ENCODE data around the gene RGPD3. TPM values are rescaled to one million over a fixed set of nuclear protein-coding genes. Genes with fewer than 3 reads are reported as not detected.

RGPD3 gene
- total and polyA plus RNA-seq, 2 donors (not counting 1 experiment from before 2014, with no cell fraction given) = 0.12 to 0.17 TPM

GRCh38 chr2:106344302-106344701, 123.9 kb downstream of the RGPD3 start:
- no peaks in the 10 kb centered on the region for H3K79me2 ChIP-seq (ENCODE audit: control insufficient read depth, insufficient read depth, low read length)

GRCh38 chr2:106343274-106343673, 124.9 kb downstream of the RGPD3 start:
- no peak overlapping the region for H3K4me3 ChIP-seq (replicated peaks in 1 of 4; ENCODE audit: control extremely low read depth in 1 of 4, insufficient read depth in 1 of 4, low read depth in 3 of 4, low read length in 4 of 4)
- no peak overlapping the region for H3K9ac ChIP-seq (ENCODE audit: insufficient read depth, low read length)
- no peaks in the 10 kb centered on the region for H3K4me1 ChIP-seq (ENCODE audit: control insufficient read depth, extremely low read depth, insufficient read depth, low read length)
- H2AFZ ChIP-seq (ENCODE audit: low read length) = no peak overlapping the region
- no peaks in the 10 kb centered on the region for H3K36me3 ChIP-seq (ENCODE audit: control insufficient read depth, insufficient read depth, low read length)
- H3K9me3 ChIP-seq (ENCODE audit: control insufficient read depth, insufficient read depth, low read depth, low read length) = no peaks in the 10 kb centered on the region
- DNase-seq (ENCODE audit: low read depth in 2 of 2) = no peak
- no peak overlapping the region for H3K27ac ChIP-seq (ENCODE audit: insufficient read depth, low read length)
- no peak overlapping the region for H3K4me2 ChIP-seq (ENCODE audit: extremely low read depth, insufficient read depth, low read length)
- TF ChIP-seq CTCF (conservative IDR thresholded peaks at IDR 0.05 in 1 of 2, IDR thresholded peaks at IDR 0.05 in 1 of 2; ENCODE audit: low read depth in 1 of 2, low read length in 2 of 2) = no peak
- TF ChIP-seq EZH2 (IDR thresholded peaks at IDR 0.05; ENCODE audit: low read length, missing control alignments) = no peak
- no peaks in the 10 kb centered on the region for H4K20me1 ChIP-seq (ENCODE audit: control insufficient read depth, extremely low read depth, insufficient read depth, low read length)
- no peaks in the 10 kb centered on the region for H3K27me3 ChIP-seq (ENCODE audit: control insufficient read depth, insufficient read depth, low read length)
- H3K79me2 ChIP-seq (ENCODE audit: control insufficient read depth, insufficient read depth, low read length) = no peaks in the 10 kb centered on the region

More at GRCh38 chr2:106344302-106344701, 123.9 kb downstream of the RGPD3 start:
- H3K9me3 ChIP-seq (ENCODE audit: control insufficient read depth, insufficient read depth, low read depth, low read length) = no peaks in the 10 kb centered on the region
- H2AFZ ChIP-seq (ENCODE audit: low read length) = no peak overlapping the region
- H3K4me2 ChIP-seq (ENCODE audit: extremely low read depth, insufficient read depth, low read length) = no peak overlapping the region
- DNase-seq (ENCODE audit: low read depth in 2 of 2) = no peak
- H3K4me1 ChIP-seq (ENCODE audit: control insufficient read depth, extremely low read depth, insufficient read depth, low read length) = no peaks in the 10 kb centered on the region
- H3K27ac ChIP-seq (ENCODE audit: insufficient read depth, low read length) = no peak overlapping the region
- no peaks in the 10 kb centered on the region for H4K20me1 ChIP-seq (ENCODE audit: control insufficient read depth, extremely low read depth, insufficient read depth, low read length)
- no peaks in the 10 kb centered on the region for H3K36me3 ChIP-seq (ENCODE audit: control insufficient read depth, insufficient read depth, low read length)
- H3K27me3 ChIP-seq (ENCODE audit: control insufficient read depth, insufficient read depth, low read length) = no peaks in the 10 kb centered on the region
- H3K4me3 ChIP-seq (replicated peaks in 1 of 4; ENCODE audit: control extremely low read depth in 1 of 4, insufficient read depth in 1 of 4, low read depth in 3 of 4, low read length in 4 of 4) = no peak overlapping the region
- no peak for TF ChIP-seq CTCF (conservative IDR thresholded peaks at IDR 0.05 in 1 of 2, IDR thresholded peaks at IDR 0.05 in 1 of 2; ENCODE audit: low read depth in 1 of 2, low read length in 2 of 2)
- TF ChIP-seq EZH2 (IDR thresholded peaks at IDR 0.05; ENCODE audit: low read length, missing control alignments) = no peak
- no peak overlapping the region for H3K9ac ChIP-seq (ENCODE audit: insufficient read depth, low read length)

GRCh38 chr2:106342831-106343251, 125.4 kb downstream of the RGPD3 start:
- Histone ChIP-seq H3K9me3 (ENCODE audit: control insufficient read depth, insufficient read depth, low read depth, low read length) (no peaks in the 10 kb centered on the region), H3K4me2 (ENCODE audit: extremely low read depth, insufficient read depth, low read length) (no peak overlapping the region), H3K36me3 (ENCODE audit: control insufficient read depth, insufficient read depth, low read length) (no peaks in the 10 kb centered on the region)

More at GRCh38 chr2:106342831-106343251, 125.4 kb downstream of the RGPD3 start:
- no peaks in the 10 kb centered on the region for H4K20me1 ChIP-seq (ENCODE audit: control insufficient read depth, extremely low read depth, insufficient read depth, low read length)
- no peak for TF ChIP-seq CTCF (conservative IDR thresholded peaks at IDR 0.05 in 1 of 2, IDR thresholded peaks at IDR 0.05 in 1 of 2; ENCODE audit: low read depth in 1 of 2, low read length in 2 of 2)
- no peak for TF ChIP-seq EZH2 (IDR thresholded peaks at IDR 0.05; ENCODE audit: low read length, missing control alignments)
- H3K4me3 ChIP-seq (replicated peaks in 1 of 4; ENCODE audit: control extremely low read depth in 1 of 4, insufficient read depth in 1 of 4, low read depth in 3 of 4, low read length in 4 of 4) = no peak overlapping the region
- H3K27me3 ChIP-seq (ENCODE audit: control insufficient read depth, insufficient read depth, low read length) = no peaks in the 10 kb centered on the region
- no peak overlapping the region for H3K9ac ChIP-seq (ENCODE audit: insufficient read depth, low read length)
- no peak overlapping the region for H2AFZ ChIP-seq (ENCODE audit: low read length)
- no peak for DNase-seq (ENCODE audit: low read depth in 2 of 2)
- H3K79me2 ChIP-seq (ENCODE audit: control insufficient read depth, insufficient read depth, low read length) = no peaks in the 10 kb centered on the region
- H3K27ac ChIP-seq (ENCODE audit: insufficient read depth, low read length) = no peak overlapping the region
- H3K4me1 ChIP-seq (ENCODE audit: control insufficient read depth, extremely low read depth, insufficient read depth, low read length) = no peaks in the 10 kb centered on the region

All from fibroblast of lung (primary cell).